Lower lobe of right lung (tissue), 2 donors: ENCODE results near the gene CMIP. TPM values are rescaled to one million over a fixed set of nuclear protein-coding genes. Genes with fewer than 3 reads are reported as not detected.

Experiments
- ATAC-seq, 2 donors: fragments of 200-7000 bp; cut with Tn5 transposase; one replicate each; pipeline ENCODE4 v1.9.1; 2020 to 2022; ENCODE audit warnings: mild to moderate bottlenecking in 2 of 2, moderate library complexity in 2 of 2
- DNase-seq: peaks from one replicate; pipeline ENCODE4 v3.0.0-alpha.2; 2020
- H3K27ac ChIP-seq: fragments of 200-600 bp; one replicate; pipeline ENCODE4 v1.8.0; 2022
- H3K27me3 ChIP-seq: fragments of 200-600 bp; one replicate; pipeline ENCODE4 v1.8.0; 2022; ENCODE audit warnings: low read depth
- H3K36me3 ChIP-seq: fragments of 200-600 bp; one replicate; pipeline ENCODE4 v1.8.0; 2022; ENCODE audit warnings: mild to moderate bottlenecking
- H3K4me1 ChIP-seq: fragments of 200-600 bp; one replicate; pipeline ENCODE4 v1.8.0; 2022
- H3K4me3 ChIP-seq: fragments of 200-600 bp; one replicate; pipeline ENCODE4 v1.8.0; 2022; ENCODE audit warnings: mild to moderate bottlenecking
- H3K9me3 ChIP-seq: fragments of 200-600 bp; one replicate; pipeline ENCODE4 v1.8.0; 2022
- intact Hi-C: fragments of 100-400 bp; cut with DNase I; formaldehyde crosslinking; loops from one replicate; pipeline ENCODE4 v1.11.0; 2022
- total RNA-seq: library from RNA; stranded (reverse); fragmentation: NEBNext Ultra II Directional; extraction: Animal tissue kit (Norgen Biotek cat#: 25700); gene quantifications from one replicate; pipeline ENCODE4 v1.2.1, GENCODE V29; 2021
- TF ChIP-seq, protein P1 (sequence below): fragments of 200-600 bp; IDR thresholded peaks from one replicate; pipeline ENCODE4 v1.8.0; 2022; ENCODE audit warnings: antibody characterized with exemption, mild to moderate bottlenecking
- donor health status: DM: no; HTN: yes; CAD: no; lungs with severe emphysema.

CMIP gene
- total RNA-seq, 1 donor from 2014 or later: 77.4 TPM

- Histone ChIP-seq H3K9me3 (no peaks in the 10 kb centered on the region), H3K4me1 (peaks cover 42% of the 10 kb centered on the region), H3K27me3 (no peaks in the 10 kb centered on the region), H3K36me3 (no peaks in the 10 kb centered on the region), H3K4me3 (no peak overlapping the region), H3K27ac (peak overlapping the region; percentile 49)
- intact Hi-C loops: no loop called here
- DNase-seq: peak; percentile 47
- peak; percentile 21 to 60 for ATAC-seq
- TF ChIP-seq, protein P1, sequence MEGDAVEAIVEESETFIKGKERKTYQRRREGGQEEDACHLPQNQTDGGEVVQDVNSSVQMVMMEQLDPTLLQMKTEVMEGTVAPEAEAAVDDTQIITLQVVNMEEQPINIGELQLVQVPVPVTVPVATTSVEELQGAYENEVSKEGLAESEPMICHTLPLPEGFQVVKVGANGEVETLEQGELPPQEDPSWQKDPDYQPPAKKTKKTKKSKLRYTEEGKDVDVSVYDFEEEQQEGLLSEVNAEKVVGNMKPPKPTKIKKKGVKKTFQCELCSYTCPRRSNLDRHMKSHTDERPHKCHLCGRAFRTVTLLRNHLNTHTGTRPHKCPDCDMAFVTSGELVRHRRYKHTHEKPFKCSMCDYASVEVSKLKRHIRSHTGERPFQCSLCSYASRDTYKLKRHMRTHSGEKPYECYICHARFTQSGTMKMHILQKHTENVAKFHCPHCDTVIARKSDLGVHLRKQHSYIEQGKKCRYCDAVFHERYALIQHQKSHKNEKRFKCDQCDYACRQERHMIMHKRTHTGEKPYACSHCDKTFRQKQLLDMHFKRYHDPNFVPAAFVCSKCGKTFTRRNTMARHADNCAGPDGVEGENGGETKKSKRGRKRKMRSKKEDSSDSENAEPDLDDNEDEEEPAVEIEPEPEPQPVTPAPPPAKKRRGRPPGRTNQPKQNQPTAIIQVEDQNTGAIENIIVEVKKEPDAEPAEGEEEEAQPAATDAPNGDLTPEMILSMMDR: no peak
Measured at GRCh38 chr16:81553080-81553813, 108.6 kb downstream of the CMIP start.

- no peaks in the 10 kb centered on the region for H3K9me3 ChIP-seq
- DNase-seq (peak; percentile 28), ATAC-seq (no peak)
- H3K27ac ChIP-seq: peak overlapping the region; percentile 49
- TF ChIP-seq, protein P1: no peak
- no peaks in the 10 kb centered on the region for H3K27me3 ChIP-seq
- H3K36me3 ChIP-seq: no peaks in the 10 kb centered on the region
- peaks cover 43% of the 10 kb centered on the region for H3K4me1 ChIP-seq
- no peak overlapping the region for H3K4me3 ChIP-seq
- intact Hi-C loops: no loop called here
Measured at GRCh38 chr16:81553814-81554675, 109.4 kb downstream of the CMIP start.

DNA sequence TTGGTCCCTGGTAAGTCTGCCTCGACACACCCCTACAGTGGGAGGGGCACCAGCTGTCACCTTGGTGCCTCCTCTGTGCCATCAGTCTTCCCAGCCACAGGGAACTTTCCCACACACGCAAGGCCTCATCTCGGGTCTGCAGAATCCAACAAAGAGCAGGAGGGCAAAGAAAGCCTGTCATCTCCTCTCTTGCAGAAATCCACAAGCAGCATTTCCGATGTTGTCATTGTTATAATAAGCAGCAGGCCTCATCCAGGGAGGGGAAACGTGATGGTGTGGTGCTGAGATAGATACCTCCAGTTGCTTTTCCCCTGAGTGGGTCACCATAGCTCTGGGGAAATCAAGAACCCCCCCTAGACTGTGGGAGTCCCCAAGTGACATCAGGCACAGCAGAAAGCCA is 110.4 kb downstream of the CMIP start:
- intact Hi-C loops: no loop called here
- ATAC-seq (no peak), DNase-seq (peak; percentile 10)
- Histone ChIP-seq H3K9me3 (no peaks in the 10 kb centered on the region), H3K36me3 (no peaks in the 10 kb centered on the region), H3K27me3 (no peaks in the 10 kb centered on the region), H3K4me1 (peaks cover 49% of the 10 kb centered on the region), H3K27ac (no peak overlapping the region), H3K4me3 (no peak overlapping the region)
- TF ChIP-seq, protein P1: no peak

GRCh38 chr16:81555660-81556059 is 111.1 kb downstream of the CMIP start:
- H3K4me3 ChIP-seq: no peak overlapping the region
- H3K36me3 ChIP-seq: no peaks in the 10 kb centered on the region
- H3K4me1 ChIP-seq: peaks cover 49% of the 10 kb centered on the region
- H3K9me3 ChIP-seq: no peaks in the 10 kb centered on the region
- DNase-seq (no peak), ATAC-seq (no peak)
- TF ChIP-seq, protein P1: no peak
- no peak overlapping the region for H3K27ac ChIP-seq
- H3K27me3 ChIP-seq: no peaks in the 10 kb centered on the region
- intact Hi-C loops: no loop called here

DNA sequence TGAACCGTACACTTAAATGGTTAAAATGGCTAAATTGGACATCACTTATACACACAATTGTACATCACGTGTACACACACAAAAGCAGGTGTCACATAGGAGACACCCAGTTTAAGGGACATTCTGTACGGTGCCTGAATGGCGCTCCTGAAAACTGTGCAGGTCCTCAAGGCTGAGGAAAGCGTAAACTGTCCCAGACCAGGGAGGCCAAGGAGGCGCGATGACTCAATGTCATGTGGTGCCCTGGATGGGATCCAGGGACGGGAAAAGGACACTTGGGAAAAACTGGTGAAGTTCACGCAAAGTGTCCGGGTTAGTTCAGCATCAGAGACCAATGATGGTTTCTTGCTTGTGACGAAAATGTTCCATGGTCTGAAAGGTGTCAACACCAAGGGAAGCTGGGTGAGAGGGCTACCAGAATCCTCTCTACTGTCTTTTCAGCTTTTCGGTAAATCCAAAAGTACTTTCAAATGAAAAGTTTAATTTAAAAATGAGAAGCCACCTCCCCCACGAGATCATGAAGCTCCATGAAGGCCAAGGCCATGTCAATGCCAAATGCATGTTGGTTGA is 112.2 kb downstream of the CMIP start:
- peak; percentile 29 for DNase-seq
- no peaks in the 10 kb centered on the region for H3K9me3 ChIP-seq
- intact Hi-C loops: no loop called here
- ATAC-seq: no peak
- H3K27me3 ChIP-seq: no peaks in the 10 kb centered on the region
- H3K27ac ChIP-seq: no peak overlapping the region
- no peaks in the 10 kb centered on the region for H3K36me3 ChIP-seq
- no peak overlapping the region for H3K4me3 ChIP-seq
- TF ChIP-seq, protein P1: no peak
- peaks cover 47% of the 10 kb centered on the region for H3K4me1 ChIP-seq
